Body of pancreas (tissue), 4 donors: ENCODE data around the gene CHPF2.

Experiments used
- POLR2A ChIP-seq, 3 donors: fragments of 450-650 bp; IDR thresholded peaks; one replicate each; pipeline ENCODE4 v1.6.1; 2016; ENCODE audit warnings: antibody characterized with exemption in 3 of 3, mild to moderate bottlenecking in 2 of 3
- TF ChIP-seq, protein P1 (sequence below), 7 experiments: fragments of 450-650 bp in 4 of 7; fragments of 200-600 bp in 3 of 7; sonication (generic) in 3 of 7; IDR thresholded peaks; one replicate each; pipeline ENCODE4 v1.5.1; 2016 to 2019; ENCODE audit warnings: antibody characterized with exemption in 7 of 7

DNA sequence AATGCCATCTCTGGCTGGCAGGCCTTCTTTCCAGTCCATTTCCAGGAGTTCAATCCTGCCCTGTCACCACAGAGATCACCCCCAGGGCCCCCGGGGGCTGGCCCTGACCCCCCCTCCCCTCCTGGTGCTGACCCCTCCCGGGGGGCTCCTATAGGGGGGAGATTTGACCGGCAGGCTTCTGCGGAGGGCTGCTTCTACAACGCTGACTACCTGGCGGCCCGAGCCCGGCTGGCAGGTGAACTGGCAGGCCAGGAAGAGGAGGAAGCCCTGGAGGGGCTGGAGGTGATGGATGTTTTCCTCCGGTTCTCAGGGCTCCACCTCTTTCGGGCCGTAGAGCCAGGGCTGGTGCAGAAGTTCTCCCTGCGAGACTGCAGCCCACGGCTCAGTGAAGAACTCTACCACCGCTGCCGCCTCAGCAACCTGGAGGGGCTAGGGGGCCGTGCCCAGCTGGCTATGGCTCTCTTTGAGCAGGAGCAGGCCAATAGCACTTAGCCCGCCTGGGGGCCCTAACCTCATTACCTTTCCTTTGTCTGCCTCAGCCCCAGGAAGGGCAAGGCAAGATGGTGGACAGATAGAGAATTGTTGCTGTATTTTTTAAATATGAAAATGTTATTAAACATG, 6.0 kb downstream of the CHPF2 start:
- TF ChIP-seq, protein P1, sequence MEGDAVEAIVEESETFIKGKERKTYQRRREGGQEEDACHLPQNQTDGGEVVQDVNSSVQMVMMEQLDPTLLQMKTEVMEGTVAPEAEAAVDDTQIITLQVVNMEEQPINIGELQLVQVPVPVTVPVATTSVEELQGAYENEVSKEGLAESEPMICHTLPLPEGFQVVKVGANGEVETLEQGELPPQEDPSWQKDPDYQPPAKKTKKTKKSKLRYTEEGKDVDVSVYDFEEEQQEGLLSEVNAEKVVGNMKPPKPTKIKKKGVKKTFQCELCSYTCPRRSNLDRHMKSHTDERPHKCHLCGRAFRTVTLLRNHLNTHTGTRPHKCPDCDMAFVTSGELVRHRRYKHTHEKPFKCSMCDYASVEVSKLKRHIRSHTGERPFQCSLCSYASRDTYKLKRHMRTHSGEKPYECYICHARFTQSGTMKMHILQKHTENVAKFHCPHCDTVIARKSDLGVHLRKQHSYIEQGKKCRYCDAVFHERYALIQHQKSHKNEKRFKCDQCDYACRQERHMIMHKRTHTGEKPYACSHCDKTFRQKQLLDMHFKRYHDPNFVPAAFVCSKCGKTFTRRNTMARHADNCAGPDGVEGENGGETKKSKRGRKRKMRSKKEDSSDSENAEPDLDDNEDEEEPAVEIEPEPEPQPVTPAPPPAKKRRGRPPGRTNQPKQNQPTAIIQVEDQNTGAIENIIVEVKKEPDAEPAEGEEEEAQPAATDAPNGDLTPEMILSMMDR (IDR thresholded peaks at IDR 0.05): no peak
- TF ChIP-seq POLR2A (IDR thresholded peaks at IDR 0.05): no peak
